HFFc6 (cell line): Measurements from ENCODE around the gene RASIP1. TPM values are rescaled to one million over a fixed set of nuclear protein-coding genes. Genes with fewer than 3 reads are reported as not detected.

ENCODE experiments used
- DNase-seq: peaks from one replicate; pipeline ENCODE4 v3.0.0-alpha.2; 2018
- H3K27ac Mint-ChIP-seq: 2 replicates; pipeline ENCODE4 v1.8.0; 2020; ENCODE audit warnings: mild to moderate bottlenecking, mixed read lengths
- H3K27me3 Mint-ChIP-seq: 2 replicates; pipeline ENCODE4 v1.8.0; 2021; ENCODE audit warnings: mild to moderate bottlenecking, moderate library complexity, mixed read lengths; ENCODE audit not compliant: insufficient read depth
- H3K36me3 Mint-ChIP-seq: 2 replicates; pipeline ENCODE4 v1.8.0; 2021; ENCODE audit warnings: low read depth, mixed read lengths
- H3K4me1 Mint-ChIP-seq: 2 replicates; pipeline ENCODE4 v1.8.0; 2020; ENCODE audit warnings: low read depth, mixed read lengths
- H3K4me3 Mint-ChIP-seq: 2 replicates; pipeline ENCODE4 v1.8.0; 2020; ENCODE audit warnings: mild to moderate bottlenecking, moderate library complexity, mixed read lengths
- H3K9me3 Mint-ChIP-seq: 2 replicates; pipeline ENCODE4 v1.8.0; 2020; ENCODE audit warnings: mild to moderate bottlenecking, mixed read lengths
- CTCF ChIP-seq: fragments of 200-600 bp; sonication (generic); IDR thresholded peaks from 2 replicates; pipeline ENCODE4 v1.5.0; 2021; ENCODE audit warnings: antibody characterized with exemption, mild to moderate bottlenecking
- total RNA-seq, 6 experiments: library from RNA; stranded (reverse); fragmentation: NEBNext Ultra II Directional; extraction: Animal tissue kit (Norgen Biotek cat#: 25700); gene quantifications; 2 replicates in 1 of 6; 3 replicates in 5 of 6; pipeline ENCODE4 v1.2.3, GENCODE V29; 2021

RASIP1 gene
- total RNA-seq, 6 experiments from 2014 or later = 0.07 TPM; not detected in 5

- no peaks in the 10 kb centered on the region for H3K36me3 Mint-ChIP-seq
- DNase-seq = no peak
- H3K27ac Mint-ChIP-seq = no peak overlapping the region
- peaks cover 5% of the 10 kb centered on the region; the same call in 1 of the 2 replicates for H3K9me3 Mint-ChIP-seq
- TF ChIP-seq CTCF = no peak
- peaks cover 8% of the 10 kb centered on the region for H3K27me3 Mint-ChIP-seq
- H3K4me1 Mint-ChIP-seq = peaks cover 8% of the 10 kb centered on the region; the same call in 1 of the 2 replicates
- H3K4me3 Mint-ChIP-seq = no peak overlapping the region
Observed at GRCh38 chr19:48673436-48674100, 66.8 kb downstream of the RASIP1 start.

GRCh38 chr19:48672994-48673393 is 67.4 kb downstream of the RASIP1 start, which contains the start of gene NTN5:
TSS of gene NTN5 (minus strand) at chr19:48673017. CDS start at chr19:48670986, 2,031 bp downstream.
- peaks cover 8% of the 10 kb centered on the region; the same call in 1 of the 2 replicates for H3K4me1 Mint-ChIP-seq
- no peak within 1 kb of the TSS for H3K27ac Mint-ChIP-seq
- H3K36me3 Mint-ChIP-seq = no peaks in the 10 kb centered on the region
- no peak for DNase-seq
- H3K9me3 Mint-ChIP-seq = peaks cover 5% of the 10 kb centered on the region; the same call in 1 of the 2 replicates
- TF ChIP-seq CTCF = no peak
- H3K27me3 Mint-ChIP-seq = peaks cover 8% of the 10 kb centered on the region
- H3K4me3 Mint-ChIP-seq = no peak within 1 kb of the TSS

- Mint-ChIP-seq H3K36me3 (no peaks in the 10 kb centered on the region), H3K27ac (no peak overlapping the region), H3K27me3 (peaks cover 12% of the 10 kb centered on the region), H3K4me1 (peaks cover 8% of the 10 kb centered on the region; the same call in 1 of the 2 replicates), H3K4me3 (no peak overlapping the region), H3K9me3 (peaks cover 5% of the 10 kb centered on the region; the same call in 1 of the 2 replicates)
- DNase-seq = no peak
- no peak for TF ChIP-seq CTCF
Observed at GRCh38 chr19:48671446-48671995, 68.9 kb downstream of the RASIP1 start.

GRCh38 chr19:48670699-48671445 is 69.5 kb downstream of the RASIP1 start:
- Mint-ChIP-seq H3K36me3 (no peaks in the 10 kb centered on the region), H3K4me3 (no peak overlapping the region), H3K27ac (no peak overlapping the region), H3K4me1 (peaks cover 8% of the 10 kb centered on the region; the same call in 1 of the 2 replicates), H3K27me3 (peaks cover 9% of the 10 kb centered on the region), H3K9me3 (peaks cover 5% of the 10 kb centered on the region; the same call in 1 of the 2 replicates)
- no peak for TF ChIP-seq CTCF
- no peak for DNase-seq

Other genes starting within 250 kb of the RASIP1 start
- under 1 TPM; 0.21 to 0.88 (median 0.60) TPM for gene LMTK3, start 228.8 kb downstream of the RASIP1 start, total RNA-seq
- under 1 TPM in 1 of 6 experiments, not detected in 5; 0.33 TPM for gene SULT2B1, start 188.4 kb downstream of the RASIP1 start, total RNA-seq
- not detected for gene SPACA4, start 133.9 kb downstream of the RASIP1 start, total RNA-seq
- gene FAM83E, start 125.5 kb downstream of the RASIP1 start, total RNA-seq = under 1 TPM; 0.23 to 0.99 (median 0.54) TPM
- 1,000 to 10,000 TPM; 1,359 to 1,448 (median 1,407) TPM for gene RPL18, start 121.4 kb downstream of the RASIP1 start, total RNA-seq
- 10 to 100 TPM; 20.1 to 34.0 (median 23.4) TPM for gene SPHK2, start 121.1 kb downstream of the RASIP1 start, total RNA-seq
- gene DBP, start 103.2 kb downstream of the RASIP1 start, total RNA-seq = 1 to 10 TPM; 3.8 to 5.7 (median 4.4) TPM
- gene CA11, start 94.4 kb downstream of the RASIP1 start, total RNA-seq = 1 to 10 TPM in 4 of 6 experiments, under 1 TPM in 2; 0.53 to 2.5 (median 1.4) TPM
- gene NTN5, start 67.6 kb downstream of the RASIP1 start, total RNA-seq = under 1 TPM in 4 of 6 experiments, not detected in 2; 0.12 to 0.23 (median 0.18) TPM
- gene FUT2, start 44.6 kb downstream of the RASIP1 start, total RNA-seq = not detected
- gene MAMSTR, start 20.9 kb downstream of the RASIP1 start, total RNA-seq = 1 to 10 TPM; 2.7 to 4.5 (median 3.0) TPM
- gene IZUMO1, start 6.3 kb upstream of the RASIP1 start, total RNA-seq = not detected
- gene FUT1, start 12.0 kb upstream of the RASIP1 start, total RNA-seq = under 1 TPM in 3 of 6 experiments, not detected in 3; 0.05 to 0.06 (median 0.05) TPM
- gene FGF21, start 14.9 kb upstream of the RASIP1 start, total RNA-seq = not detected
- gene BCAT2, start 70.4 kb upstream of the RASIP1 start, total RNA-seq = 10 to 100 TPM; 31.3 to 41.2 (median 34.0) TPM
- gene HSD17B14, start 95.9 kb upstream of the RASIP1 start, total RNA-seq = 1 to 10 TPM; 2.9 to 10.0 (median 8.9) TPM
- gene PLEKHA4, start 128.0 kb upstream of the RASIP1 start, total RNA-seq = 10 to 100 TPM in 4 of 6 experiments, 1 to 10 TPM in 2; 7.7 to 15.1 (median 13.2) TPM
- gene PPP1R15A, start 131.8 kb upstream of the RASIP1 start, total RNA-seq = 10 to 100 TPM; 70.2 to 97.3 (median 89.6) TPM
- under 1 TPM in 1 of 6 experiments, not detected in 5; 0.38 TPM for gene TULP2, start 158.1 kb upstream of the RASIP1 start, total RNA-seq
- gene NUCB1, start 159.7 kb upstream of the RASIP1 start, total RNA-seq = 100 to 1,000 TPM; 129 to 160 (median 152) TPM
- gene DHDH, start 193.1 kb upstream of the RASIP1 start, total RNA-seq = not detected
- gene BAX, start 214.3 kb upstream of the RASIP1 start, total RNA-seq = 100 to 1,000 TPM; 223 to 260 (median 244) TPM
- gene FTL, start 224.7 kb upstream of the RASIP1 start, total RNA-seq = 1,000 to 10,000 TPM; 2,438 to 4,450 (median 3,824) TPM